GM08714 (cell line): ENCODE data around the gene NT5C.
"Not testable (repeated sequence)": the region's sequence is repeated elsewhere in the genome, so short reads cannot be mapped to it uniquely, and the experiment has no call there.

Experiments
- H3K4me3 ChIP-seq: fragments of 200-500 bp; sonication (Bioruptor generic); 2 replicates; pipeline ENCODE4 v1.5.1; 2014; ENCODE audit warnings: mild to moderate bottlenecking, low read length, inconsistent platforms
- ZNF274 ChIP-seq: IDR thresholded peaks from 2 replicates; pipeline ENCODE4 v1.6.1; 2012; ENCODE audit warnings: mild to moderate bottlenecking, low read depth, low read length

NT5C gene

DNA sequence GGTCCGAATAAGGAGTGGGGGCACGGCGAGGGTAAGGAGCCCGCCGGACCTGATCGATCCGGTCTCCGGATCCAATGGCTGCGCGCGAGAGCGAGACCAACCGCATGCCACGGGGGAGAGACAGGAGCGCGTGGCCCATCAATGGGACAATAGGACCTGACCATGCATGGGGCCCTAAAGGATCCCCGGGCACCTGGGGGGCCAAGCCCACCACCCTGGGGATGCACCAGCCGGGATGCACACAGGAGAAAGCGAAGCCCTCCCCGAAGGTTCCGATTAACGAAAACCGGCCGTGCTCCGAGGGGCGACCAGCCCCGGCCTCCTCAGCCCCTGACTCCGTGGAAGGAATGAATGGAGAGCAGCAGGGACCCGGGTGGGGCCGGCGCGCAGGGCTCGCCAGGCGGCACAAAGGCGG is 22.2 kb upstream of the NT5C start:
- no peak for TF ChIP-seq ZNF274
- peak overlapping the region; percentile 92 for H3K4me3 ChIP-seq

DNA sequence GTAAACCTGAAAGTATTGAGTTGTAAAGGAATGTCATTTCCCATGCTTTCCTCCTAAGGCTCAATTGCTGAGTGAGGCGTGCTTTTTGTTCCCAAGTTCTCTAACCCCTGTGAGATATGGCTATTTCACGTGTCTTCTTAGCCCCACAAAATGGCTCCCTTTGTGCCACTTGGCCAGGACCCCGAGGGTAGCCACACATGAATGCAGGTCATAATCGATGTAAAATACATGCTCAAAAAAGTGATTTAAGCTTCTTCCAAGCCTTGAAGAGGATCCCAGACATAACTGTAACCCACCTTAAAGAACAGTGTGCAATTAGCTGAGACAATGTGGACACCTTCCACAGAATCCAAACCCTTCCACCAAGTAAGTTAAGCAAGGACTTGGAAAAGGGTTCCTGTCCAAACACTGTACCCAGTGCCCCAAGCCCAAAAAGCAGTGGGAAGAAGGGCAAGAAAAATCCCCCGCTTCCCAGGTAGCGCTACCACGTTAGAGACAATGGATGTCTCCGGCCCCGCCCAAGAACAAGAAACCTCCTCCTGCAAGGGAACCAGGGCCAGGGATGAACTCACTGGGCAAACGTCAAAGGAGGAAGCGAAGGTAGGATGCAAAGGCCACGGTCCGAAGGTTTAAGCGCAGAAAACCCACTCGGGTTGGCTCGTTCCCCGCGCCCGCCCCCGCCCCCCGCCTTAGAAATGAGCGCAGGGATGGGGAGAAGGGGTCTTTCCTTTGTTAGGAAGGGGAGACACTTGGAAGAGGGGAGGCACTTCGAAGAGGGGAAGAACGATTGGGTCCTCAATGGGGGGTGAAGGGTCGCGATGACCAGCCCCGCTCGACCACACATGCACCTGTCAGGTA is 21.6 kb upstream of the NT5C start:
- no peak for TF ChIP-seq ZNF274

DNA sequence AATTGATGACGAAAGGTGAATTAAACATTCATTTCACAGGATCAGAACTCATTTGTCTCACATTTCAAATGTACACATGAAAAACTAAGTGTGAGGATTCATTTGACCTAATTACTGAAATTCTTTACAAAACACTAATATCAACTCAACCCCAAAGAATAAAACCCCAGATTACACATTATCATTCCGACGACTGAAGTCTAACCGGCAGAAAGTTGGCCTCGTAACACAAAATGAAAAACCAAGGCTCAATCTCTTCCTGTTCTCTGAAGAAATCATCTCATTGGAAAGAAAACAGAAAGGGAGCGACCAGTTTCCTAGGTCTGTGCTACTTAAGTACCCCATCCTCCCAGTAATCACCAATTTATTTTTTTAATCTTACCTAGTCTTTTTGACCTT is 21.0 kb upstream of the NT5C start:
- no peak for TF ChIP-seq ZNF274
- peak overlapping the region; percentile 92 for H3K4me3 ChIP-seq

More for the DNA sequence above, 21.6 kb upstream of the NT5C start:
- peak overlapping the region; percentile 92 for H3K4me3 ChIP-seq

DNA sequence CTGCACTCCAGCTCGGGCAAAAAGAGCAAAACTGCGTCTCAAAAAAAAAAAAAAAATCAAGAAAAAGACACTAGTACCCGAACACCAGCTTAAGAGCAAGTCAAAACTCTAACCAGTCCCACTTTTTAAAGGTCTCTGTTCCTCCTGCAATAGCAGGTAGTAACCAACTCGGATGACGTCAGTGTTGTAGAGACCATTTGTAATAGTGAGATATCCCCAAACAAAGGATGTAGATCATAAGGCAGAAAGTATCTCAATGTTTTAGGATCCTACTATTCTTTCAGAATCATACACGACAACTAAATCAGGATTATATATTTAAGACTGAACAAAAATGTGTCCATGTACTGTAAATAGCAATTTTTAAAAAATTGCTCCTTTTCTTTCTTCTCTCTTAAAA is 20.4 kb upstream of the NT5C start:
- no peak for TF ChIP-seq ZNF274
- peak overlapping the region; percentile 92; the same call in 1 of the 2 replicates for H3K4me3 ChIP-seq

DNA sequence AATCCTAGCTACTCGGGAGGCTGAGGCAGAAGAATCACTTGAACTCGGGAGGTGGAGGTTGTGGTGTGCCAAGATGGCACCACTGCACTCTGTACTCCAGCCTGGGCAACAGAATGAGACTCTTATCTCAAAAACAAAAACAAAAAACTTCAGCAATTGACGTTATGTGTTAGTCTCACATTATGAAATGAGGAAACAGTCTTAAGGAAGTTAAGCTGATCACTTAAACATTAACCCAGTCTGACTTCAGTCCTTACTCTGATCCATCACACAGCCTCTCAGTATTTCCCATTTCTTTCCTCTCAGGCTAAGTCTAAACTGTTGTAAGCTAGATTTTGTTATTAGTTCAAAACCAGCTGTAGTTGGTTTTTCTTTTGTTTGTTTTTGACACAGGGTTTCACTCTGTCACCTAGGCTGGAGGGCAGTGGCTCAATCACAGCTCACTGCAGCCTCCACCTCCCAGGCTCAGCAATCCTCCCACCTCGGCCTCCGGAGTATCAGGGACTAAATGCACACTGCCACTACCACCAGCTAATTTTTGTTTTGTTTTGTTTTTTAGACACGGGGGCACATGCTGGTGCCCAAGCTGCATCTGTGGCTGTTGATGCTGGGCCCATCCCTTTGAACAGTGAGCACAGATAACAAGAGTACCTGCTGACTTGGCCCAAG is 16.5 kb upstream of the NT5C start:
- H3K4me3 ChIP-seq: no peak overlapping the region
- TF ChIP-seq ZNF274: no peak

DNA sequence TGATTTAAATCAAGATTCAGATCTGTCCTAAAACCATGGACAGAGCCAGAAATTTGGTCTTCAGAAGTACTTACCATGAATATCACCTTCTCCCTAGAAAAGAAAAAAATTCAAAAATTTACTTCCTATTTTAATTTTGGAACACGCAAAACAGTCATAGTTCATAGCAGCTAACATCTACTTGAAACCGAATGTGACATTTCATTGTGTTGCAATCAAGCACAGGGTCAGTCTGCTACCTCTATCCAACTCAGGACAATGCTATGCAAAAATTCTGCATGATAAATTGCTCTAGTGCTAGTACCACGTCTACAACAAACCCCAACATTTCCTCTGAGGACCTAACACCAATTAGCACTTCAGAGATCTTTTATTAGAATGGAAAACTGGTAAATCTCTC is 15.1 kb upstream of the NT5C start:
- H3K4me3 ChIP-seq: no peak overlapping the region
- TF ChIP-seq ZNF274: no peak

DNA sequence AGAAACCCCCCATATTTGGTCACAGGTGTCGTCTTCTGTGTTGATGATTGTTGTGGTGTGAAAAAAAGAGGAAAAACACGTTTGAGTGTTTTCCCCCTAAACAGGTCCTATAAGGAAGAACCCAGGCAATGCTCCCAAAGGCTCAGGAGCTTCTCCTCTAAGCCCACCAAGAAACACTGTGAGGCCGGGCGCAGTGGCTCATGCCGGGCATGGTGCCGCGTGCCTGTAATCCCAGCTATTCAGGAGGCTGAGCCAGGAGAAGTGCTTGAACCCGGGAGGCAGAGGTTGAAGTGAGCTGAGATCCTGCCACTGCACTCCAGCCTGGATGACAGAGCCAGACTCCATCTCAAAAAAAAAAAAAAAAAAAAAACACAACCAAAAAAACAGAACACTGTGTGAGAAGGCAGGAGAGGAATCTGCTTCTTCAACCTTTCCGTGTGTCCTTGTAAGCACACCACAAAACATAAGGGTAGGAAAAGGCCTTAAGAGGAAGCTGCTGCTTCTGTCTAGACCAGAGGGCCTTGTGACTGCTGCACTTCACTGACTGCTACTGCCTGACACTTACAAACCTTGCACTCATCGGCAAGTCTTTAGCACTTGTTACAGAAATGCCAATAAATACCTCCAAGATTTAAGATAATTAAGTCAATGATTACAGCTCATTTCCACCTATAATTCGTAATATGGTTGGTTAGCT is 13.4 kb upstream of the NT5C start:
- H3K4me3 ChIP-seq: no peak overlapping the region
- no peak for TF ChIP-seq ZNF274

DNA sequence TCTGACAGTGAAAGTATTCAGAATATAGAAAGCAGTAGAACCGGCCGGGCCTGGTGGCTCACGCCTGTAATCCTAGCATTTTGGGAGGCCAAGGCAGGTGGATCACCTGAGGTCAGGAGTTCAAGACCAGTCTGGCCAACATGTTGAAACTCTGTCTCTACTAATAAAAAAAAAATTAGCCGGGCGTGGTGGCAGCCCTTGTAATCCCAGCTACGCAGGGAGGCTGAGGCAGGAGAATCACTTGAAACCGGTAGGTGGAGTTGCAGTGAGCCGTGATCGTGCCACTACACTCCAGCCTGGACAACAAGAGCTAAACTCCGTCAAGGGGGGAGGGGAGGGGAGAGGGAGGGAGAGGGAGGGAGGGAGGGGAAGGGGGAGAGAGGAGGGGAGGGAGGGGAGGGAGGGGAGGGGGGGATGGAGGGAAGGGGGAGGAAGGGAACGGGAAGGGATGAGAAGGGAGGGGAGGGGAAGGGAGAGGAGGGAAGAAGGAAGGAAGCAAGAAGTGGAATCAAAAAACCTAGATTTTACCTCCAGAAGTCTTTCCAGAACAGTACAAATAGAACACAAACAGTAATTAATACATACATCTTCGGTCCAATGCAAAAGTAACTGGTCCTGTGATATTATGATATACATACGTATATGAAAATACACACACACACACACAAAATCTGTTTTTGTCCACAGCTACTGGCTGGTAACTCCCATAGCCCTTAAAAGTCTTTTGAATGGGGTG is 10.9 kb upstream of the NT5C start:
- no peak for TF ChIP-seq ZNF274
- H3K4me3 ChIP-seq: no peak overlapping the region

DNA sequence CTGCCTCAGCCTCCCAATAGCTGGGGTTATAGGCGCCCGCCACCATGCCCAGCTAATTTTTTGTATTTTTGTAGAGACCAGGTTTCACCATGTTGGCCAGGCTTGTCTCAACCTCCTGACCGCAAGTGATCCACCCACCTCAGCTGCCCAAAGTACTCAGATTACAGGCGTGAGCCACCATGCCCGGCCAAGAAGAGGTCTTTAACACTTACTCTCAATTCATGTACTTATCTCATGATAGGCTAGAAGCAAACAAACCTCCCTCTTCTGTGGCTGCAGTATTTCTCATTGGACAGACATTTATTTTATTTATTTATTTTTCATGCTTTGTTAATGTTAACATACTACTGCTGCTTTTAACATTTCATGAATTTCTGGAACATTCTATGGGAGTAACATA is 7.0 kb upstream of the NT5C start:
- H3K4me3 ChIP-seq: no peak overlapping the region
- no peak for TF ChIP-seq ZNF274

DNA sequence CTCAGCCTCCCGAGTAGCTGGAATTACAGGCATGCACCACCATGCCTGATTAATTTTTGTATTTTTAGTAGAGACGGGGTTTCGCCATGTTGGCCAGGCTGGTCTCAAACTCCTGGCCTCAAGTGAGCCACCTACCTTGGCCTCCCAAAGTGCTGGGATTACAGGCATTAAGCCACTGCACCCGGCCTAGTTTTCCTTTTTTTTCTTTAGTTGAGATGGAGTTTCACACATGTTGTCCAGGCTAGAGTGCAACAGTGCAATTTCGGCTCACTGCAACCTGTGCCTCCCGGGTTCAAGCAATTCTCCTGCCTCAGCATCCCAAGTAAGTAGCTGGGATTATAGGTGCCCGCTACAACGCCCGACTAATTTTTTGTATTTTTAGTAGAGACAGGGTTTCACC is 6.2 kb upstream of the NT5C start:
- not testable (repeated sequence) for H3K4me3 ChIP-seq

DNA sequence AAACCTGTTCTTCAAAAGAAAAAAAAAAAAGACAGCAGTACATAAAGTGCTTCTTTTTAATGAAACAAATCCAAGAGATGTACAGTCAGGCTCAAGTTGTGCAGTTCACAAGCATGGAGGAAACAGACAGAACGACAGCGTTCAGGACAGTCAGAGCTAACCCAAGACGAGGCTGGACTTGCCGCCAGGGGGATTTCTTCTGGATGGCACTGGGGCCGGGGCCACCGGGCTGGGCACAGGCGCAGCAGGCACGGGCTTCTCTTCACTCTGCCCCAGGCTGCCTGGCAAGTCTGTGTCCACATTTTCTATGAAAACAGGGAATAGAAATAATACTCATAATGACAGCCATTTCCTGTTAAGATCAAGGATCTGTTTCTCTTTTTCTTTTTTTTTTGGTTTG is 4.4 kb upstream of the NT5C start:
- no peak for TF ChIP-seq ZNF274
- H3K4me3 ChIP-seq: no peak overlapping the region

DNA sequence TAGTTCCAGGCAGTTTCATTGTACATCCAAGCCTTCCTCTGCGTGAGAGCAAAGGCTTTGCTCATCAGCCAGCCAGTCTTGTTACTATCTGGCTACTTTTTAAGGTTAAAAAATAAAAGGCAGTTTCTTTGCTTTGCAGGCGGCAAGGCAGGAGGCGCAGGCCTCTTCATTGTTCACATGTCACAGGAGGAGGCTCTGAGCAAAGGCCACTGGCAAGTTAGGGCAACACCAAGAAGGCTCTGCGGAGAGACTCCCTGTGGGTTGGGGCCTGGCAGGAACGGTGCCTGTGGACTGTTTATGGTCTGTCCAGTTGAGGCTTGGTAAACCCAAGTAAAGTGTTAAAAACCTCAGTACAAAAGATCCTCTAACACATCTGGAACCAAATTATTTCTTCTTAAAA is 3.9 kb upstream of the NT5C start:
- no peak for TF ChIP-seq ZNF274

DNA sequence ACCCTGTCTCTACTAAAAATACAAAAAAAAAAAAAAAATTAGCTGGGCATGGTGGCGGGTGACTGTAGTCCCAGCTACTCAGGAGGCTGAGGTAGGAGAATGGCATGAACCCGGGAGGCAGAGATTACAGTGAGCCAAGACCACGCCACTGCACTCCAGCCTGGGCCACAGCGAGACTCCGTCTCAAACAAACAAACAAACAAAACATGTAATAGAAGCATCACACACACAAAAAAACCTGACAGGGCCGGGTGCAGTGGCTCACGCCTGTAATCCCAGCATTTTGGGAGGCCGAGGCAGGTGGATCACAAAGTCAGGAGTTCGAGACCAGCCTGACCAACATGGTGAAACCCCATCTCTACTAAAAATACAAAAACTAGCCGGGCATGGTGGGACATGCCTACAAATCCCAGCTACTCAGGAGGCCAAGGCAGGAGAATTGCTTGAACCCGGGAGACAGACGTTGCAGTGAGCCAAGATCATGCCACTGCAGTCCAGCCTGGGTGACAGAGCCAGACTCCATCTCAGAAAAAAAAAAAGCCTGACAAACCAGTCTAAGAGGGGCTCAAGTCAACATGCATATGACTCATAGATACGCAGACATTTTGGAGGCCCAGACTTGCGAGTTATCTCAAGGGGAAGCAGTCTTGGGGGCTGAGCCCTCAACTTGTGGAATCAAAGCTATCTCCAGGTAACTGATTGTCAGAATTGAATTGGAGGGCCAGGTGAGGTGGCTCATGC is 2.2 kb upstream of the NT5C start:
- H3K4me3 ChIP-seq: not testable (repeated sequence)

More for the DNA sequence above, 3.9 kb upstream of the NT5C start:
- no peak overlapping the region for H3K4me3 ChIP-seq

DNA sequence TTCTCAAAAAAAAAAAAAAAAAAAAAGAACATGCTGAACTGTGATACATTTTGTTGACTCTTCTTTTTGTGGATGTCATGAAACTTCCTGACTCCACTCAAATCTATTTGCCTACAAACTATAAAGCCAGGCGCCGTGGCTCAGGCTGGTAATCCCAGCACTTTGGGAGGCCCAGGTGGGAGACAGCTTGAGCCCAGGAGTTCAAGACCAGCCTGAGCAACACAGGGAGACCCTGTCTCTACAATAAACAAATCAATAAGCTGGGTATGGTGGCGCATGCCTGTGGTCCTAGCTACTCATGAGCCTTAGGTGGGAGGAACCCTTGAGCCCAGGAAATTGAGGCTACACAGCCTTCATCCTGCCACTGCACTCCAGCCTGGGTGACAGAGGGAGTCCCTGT is 1.5 kb upstream of the NT5C start:
- no peak for TF ChIP-seq ZNF274
- H3K4me3 ChIP-seq: no peak overlapping the region

DNA sequence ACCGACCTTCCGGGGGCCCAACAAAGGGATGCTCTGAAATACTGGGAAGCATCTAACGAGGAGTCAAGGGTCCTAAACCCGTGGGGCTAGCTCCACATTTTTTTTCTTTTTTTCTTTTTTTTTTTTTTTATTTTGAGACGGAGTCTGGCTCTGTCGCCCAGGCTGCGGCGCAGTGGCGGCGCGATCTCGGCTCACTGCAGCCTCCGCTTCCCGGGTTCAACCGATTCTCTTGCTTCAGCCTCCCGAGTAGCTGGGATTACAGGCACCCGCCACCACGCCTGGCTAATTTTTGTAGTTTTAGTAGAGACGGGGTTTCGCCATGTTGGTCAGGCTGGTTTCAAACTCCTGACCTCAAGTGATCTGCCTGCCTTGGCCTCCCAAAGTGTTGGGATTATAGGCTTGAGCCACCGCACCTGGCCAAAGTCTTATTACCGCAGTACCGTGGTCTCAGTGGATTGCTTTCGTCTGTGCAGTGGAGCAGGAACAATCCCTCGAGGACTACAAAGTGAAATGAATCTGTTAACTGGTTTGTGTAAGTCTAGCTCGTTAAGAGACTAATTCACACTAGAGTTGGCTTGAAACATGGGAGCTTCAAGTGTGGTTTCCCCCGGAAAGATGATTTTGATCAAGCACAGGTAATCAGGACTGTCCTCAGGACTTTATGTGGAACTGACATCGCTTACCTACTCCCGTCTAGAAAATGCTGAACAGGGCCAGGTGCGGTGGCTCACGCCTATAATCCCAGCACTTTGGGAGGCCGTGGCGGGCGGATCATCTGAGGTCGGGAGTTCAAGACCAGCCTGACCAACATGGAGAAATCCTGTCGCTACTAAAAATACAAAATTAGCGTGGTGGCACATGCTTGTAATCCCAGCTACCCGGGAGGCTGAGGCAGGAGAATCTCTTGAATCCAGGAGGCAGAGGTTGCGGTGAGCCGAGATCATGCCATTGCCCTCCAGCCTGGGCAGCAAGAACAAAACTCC is 767 bp upstream of the NT5C start:
- peak overlapping the region; percentile 95; the same call in 1 of the 2 replicates for H3K4me3 ChIP-seq
